ENCODE results near the gene ZNF19.
A peak's percentile ranks its signal among the peaks of the same experiment; 100 is the strongest.

ZNF19 gene

GRCh38 chr16:71484006-71484893, 4.9 kb downstream of the ZNF19 start:
- DNase-seq, result peak; percentile 91

DNA sequence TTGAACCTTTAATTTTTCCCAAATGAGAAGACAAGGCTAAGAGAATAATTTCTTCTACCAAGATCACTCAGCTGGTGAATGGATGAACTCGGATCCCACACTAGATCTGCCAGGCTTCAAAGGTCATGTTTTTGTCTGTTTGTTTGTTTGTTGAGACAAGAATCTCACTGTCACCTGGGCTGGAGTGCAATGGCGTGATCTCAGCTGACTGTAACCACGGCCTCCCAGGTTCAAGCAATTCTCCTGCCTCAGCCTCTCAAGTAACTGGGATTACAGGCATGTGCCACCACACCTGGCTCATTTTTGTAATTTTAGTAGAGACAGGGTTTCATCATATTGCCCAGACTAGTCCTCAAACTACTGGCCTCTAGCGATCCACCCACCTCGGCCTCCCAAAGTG, 6.6 kb downstream of the ZNF19 start:
- no peak for DNase-seq

DNA sequence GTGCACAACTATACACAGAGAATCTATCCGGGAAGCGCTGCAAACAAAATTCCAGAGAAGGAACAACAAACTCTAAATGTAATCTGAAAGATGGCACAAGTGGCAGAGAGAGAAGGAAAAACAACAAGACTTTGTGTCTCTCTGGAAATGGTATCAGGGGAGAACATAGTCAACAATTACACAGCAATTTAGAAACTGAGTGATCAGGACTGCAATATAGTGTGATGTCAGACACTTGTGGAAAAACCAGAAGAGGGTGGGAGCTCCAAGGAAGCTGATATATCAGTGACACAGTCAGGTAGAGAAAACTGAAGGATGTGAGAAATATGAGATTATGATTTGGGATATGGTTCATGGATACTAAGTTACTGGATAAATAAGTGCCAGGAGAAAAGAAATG, 8.2 kb downstream of the ZNF19 start:
- no peak for DNase-seq

DNA sequence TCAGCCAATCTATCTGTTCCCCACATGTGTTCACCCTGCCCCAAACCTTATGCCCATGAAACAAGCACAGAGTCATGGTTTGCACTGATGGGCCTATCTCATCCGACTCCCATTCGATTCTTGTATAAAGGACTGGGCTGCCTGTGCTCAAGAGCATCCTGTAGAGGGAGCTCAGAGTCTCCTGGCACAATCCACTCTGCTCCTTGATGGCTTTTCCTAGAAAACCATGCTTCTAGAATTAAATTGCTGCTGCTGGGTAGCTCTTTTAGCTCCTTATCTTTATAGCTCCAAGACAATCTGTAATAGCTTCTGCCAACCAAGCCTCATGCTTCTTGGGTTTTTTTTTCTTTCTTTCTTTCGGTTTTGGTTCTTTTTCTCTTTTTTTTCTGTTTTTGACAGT, 9.7 kb downstream of the ZNF19 start:
- DNase-seq, result no peak

DNA sequence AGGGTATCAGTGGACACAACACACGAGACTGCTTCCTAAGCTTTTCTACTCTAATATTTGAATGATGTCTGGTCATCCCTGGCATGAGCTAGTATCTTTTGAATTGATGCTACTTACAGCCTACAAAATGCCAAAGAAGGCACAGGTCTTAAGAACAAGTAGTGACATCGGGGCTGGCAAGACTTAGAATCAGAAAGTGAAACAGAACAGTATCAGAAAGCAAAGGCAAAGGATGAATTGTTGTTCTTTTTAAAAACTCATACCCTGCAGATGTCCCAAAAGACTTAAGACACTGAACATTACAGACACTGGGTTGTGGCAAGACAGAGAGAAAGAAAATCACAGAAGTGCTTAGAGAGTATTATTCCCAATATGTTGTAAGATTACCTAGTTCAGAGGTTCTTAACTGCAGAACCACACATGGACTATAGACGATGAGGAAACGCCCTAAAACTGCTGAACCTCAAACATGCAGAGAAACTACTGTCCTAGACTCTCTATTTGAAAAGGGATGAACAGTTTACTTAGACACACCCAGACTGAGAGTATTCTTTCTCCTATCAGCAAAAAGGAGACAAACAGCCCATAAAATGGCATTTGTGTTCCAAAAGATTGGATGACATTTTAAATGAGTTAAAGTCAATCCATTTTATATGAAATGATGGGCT, 12.5 kb downstream of the ZNF19 start:
- no peak for DNase-seq

- DNase-seq, result no peak
Measured at GRCh38 chr16:71474864-71475263, 14.3 kb downstream of the ZNF19 start.

GRCh38 chr16:71473891-71474290, 15.2 kb downstream of the ZNF19 start:
- DNase-seq, result no peak

DNA sequence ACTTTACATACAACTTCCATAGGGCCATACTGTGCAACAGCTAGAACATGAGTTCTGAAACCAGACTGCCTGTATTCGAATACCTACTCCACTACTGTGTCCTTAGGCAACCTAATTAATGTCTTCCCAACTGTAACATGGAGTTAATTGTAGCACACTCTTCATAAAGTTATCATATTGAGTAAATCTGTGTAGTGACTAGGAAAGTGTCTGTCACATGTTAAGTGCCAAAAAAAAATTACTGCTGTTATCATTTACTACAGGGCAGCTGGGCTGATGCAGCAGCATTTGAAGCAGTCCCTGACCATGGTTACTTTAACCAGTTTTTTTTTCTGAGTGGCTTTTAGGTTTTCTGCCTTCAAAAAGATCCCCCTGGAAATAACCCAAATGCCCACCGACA, 16.2 kb downstream of the ZNF19 start:
- no peak for DNase-seq

- no peak for DNase-seq
Measured at GRCh38 chr16:71472051-71472450, 17.1 kb downstream of the ZNF19 start.

DNA sequence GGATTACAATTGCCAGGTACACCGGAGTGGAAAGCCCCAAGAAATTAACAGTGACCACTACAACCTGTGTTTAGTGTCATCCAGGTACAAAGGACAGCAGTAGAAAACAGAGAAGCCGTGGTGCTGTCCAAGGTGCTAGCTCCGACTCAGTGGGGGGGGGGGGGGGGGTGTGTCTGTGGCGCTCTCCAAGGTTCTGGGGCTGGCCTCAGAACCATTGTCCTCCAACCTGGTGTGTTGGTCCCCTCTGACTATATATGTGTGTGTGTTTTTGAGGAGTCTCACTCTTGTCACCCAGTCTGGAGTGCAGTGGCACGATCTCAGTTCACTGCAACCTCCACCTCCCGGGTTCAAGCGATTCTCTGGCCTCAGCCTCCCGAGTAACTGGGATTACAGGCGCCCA, 21.3 kb downstream of the ZNF19 start:
- DNase-seq, result peak; percentile 73

- no peak for DNase-seq
Measured at GRCh38 chr16:71464231-71464630, 24.9 kb downstream of the ZNF19 start.

DNA sequence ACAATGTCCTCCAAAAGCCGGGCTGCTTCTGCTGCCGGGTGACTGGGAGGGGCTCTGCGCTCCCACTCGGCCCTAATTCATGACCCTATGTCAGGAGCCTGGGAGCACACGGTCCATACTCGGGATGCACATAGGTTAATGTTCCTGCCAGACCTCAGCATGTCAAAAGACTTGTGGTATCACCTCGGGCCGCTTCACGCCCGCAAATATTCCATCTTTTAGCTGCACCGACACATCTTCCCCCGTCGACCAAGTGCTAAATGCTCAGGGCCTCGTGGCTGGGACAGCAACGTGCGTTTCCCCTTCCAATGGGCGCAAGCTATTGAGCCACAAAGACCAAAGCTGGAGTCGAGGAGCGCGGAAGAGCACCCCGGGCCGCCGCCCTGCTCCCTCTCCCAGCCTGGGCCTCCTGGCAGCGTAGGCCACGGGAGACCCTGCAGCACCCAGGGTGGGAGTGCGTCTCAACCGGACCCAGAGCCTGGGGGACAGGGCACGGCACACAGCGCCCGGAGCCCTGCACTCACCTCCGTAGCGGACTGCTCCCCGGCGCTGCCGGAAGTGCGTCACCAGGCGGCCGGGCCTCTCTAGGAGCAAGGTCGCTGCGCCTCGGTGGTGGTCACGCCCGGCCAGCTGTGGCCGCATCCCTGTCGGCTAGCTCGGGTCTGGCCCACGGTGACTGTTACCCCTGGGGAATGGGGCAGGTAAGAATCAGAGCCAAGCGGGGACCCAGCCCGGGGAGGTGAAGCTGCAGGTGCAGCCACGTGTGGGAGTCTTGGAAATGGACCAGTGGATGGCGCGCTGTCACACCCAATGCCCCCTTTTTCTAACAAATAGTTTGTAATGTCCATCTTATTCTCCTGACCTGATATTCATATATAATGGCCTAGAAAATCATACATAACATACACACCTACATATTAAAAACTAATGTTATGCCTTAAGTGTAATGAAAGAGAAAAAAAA, 27.2 kb downstream of the ZNF19 start, which contains the start of gene ZNF23:
TSS of gene ZNF23 (minus strand) at position 562 of the 963 bp plus-strand sequence. CDS start 5,451 bp downstream, outside the sequence.
- DNase-seq, result peak; percentile 92

DNA sequence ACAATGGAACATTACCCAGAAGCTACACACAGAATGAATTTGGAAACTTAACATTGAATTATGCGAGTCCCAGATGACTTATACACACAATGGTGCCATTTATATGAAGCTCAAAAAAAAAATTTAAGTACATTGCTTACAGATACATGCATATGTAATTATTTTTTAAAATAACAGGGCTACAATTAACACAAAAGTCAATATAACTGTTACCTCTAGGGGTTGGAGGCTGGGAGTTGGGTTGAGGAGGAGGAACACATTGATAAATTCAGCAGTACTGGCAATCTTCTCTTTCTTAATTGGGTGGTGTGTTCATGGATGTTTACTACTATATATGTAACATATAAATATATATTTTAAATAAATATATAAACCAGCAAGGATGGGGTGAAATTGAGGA, 28.2 kb downstream of the ZNF19 start:
- DNase-seq, result no peak

GRCh38 chr16:71460236-71460635, 28.9 kb downstream of the ZNF19 start:
- no peak for DNase-seq

DNA sequence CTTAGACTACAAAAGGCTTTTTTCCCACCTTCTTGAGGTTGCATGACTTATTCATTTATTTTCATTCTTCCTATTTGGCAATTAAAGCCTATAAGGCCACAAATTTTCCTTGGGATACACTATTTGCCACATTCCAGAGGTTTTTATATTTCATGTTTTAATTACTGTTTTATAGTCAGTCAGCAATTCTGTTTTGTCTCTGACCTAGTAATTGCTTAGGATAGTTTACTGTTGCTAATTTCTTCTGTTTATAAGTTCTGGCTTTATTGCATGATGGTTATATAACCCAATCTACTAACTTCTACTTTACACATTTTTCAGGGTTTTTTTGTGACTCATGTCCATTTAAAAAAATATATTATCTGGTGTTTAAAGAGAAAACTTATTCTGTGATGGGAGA, 29.6 kb downstream of the ZNF19 start:
- DNase-seq, result no peak

- DNase-seq, result no peak
Measured at GRCh38 chr16:71456801-71457200, 32.3 kb downstream of the ZNF19 start.

GRCh38 chr16:71453036-71453435, 36.1 kb downstream of the ZNF19 start:
- no peak for DNase-seq

- no peak for DNase-seq
Measured at GRCh38 chr16:71449020-71449419, 40.1 kb downstream of the ZNF19 start.

- no peak for DNase-seq
Measured at GRCh38 chr16:71448274-71448866, 40.8 kb downstream of the ZNF19 start.

GRCh38 chr16:71443714-71444113, 45.4 kb downstream of the ZNF19 start:
- no peak for DNase-seq

GRCh38 chr16:71442051-71442440, 47.1 kb downstream of the ZNF19 start, which contains the start of gene TLE7:
TSS of gene TLE7 (minus strand) at chr16:71442054. CDS start at chr16:71433324, 8,730 bp downstream.
- no peak for DNase-seq

- DNase-seq, result no peak
Measured at GRCh38 chr16:71441348-71442050, 47.6 kb downstream of the ZNF19 start.

Measured in right forelimb (tissue), 1 donor.